Measurements from ENCODE around the gene WDR20.
"Not testable (repeated sequence)": the region's sequence is repeated elsewhere in the genome, so short reads cannot be mapped to it uniquely, and the experiment has no call there.

WDR20 gene

GRCh38 chr14:102096569-102097188 is 43.0 kb upstream of the WDR20 start:
- peak; percentile 83 for DNase-seq (ENCODE audit: low read depth)
- peak overlapping the region; percentile 22 for H3K4me3 ChIP-seq (ENCODE audit: low read depth, low read length)
- TF ChIP-seq CTCF (conservative IDR thresholded peaks at IDR 0.05; ENCODE audit: low read depth, low read length) = peak; percentile 89

GRCh38 chr14:102097441-102098135 is 42.1 kb upstream of the WDR20 start:
- no peak for TF ChIP-seq CTCF (conservative IDR thresholded peaks at IDR 0.05; ENCODE audit: low read depth, low read length)
- DNase-seq (ENCODE audit: low read depth) = no peak
- no peak overlapping the region for H3K4me3 ChIP-seq (ENCODE audit: low read depth, low read length)

- no peak for DNase-seq (ENCODE audit: low read depth)
- TF ChIP-seq CTCF (conservative IDR thresholded peaks at IDR 0.05; ENCODE audit: low read depth, low read length) = no peak
- H3K4me3 ChIP-seq (ENCODE audit: low read depth, low read length) = no peak overlapping the region
Measured at GRCh38 chr14:102103062-102103695, 36.5 kb upstream of the WDR20 start.

- no peak overlapping the region for H3K4me3 ChIP-seq (ENCODE audit: low read depth, low read length)
- DNase-seq (ENCODE audit: low read depth) = no peak
- no peak for TF ChIP-seq CTCF (conservative IDR thresholded peaks at IDR 0.05; ENCODE audit: low read depth, low read length)
Measured at GRCh38 chr14:102105369-102105768, 34.3 kb upstream of the WDR20 start.

- not testable (repeated sequence) for DNase-seq (ENCODE audit: low read depth); H3K4me3 ChIP-seq (ENCODE audit: low read depth, low read length)
Measured at GRCh38 chr14:102109332-102109731, 30.4 kb upstream of the WDR20 start.

- no peak for DNase-seq (ENCODE audit: low read depth)
- H3K4me3 ChIP-seq (ENCODE audit: low read depth, low read length) = no peak overlapping the region
- no peak for TF ChIP-seq CTCF (conservative IDR thresholded peaks at IDR 0.05; ENCODE audit: low read depth, low read length)
Measured at GRCh38 chr14:102111101-102111500, 28.6 kb upstream of the WDR20 start.

- no peak for TF ChIP-seq CTCF (conservative IDR thresholded peaks at IDR 0.05; ENCODE audit: low read depth, low read length)
- no peak overlapping the region for H3K4me3 ChIP-seq (ENCODE audit: low read depth, low read length)
- DNase-seq (ENCODE audit: low read depth) = no peak
Measured at GRCh38 chr14:102116361-102117180, 23.1 kb upstream of the WDR20 start.
